Kidney (tissue), 14 donors: ENCODE measurements around the gene KLF13. TPM values are rescaled to one million over a fixed set of nuclear protein-coding genes. Genes with fewer than 3 reads are reported as not detected.

Source experiments
- DNase-seq, 5 donors: peaks; one replicate each; pipeline ENCODE4 v3.0.0-alpha.2; 2013 to 2020
- FAIRE-seq: peaks from 2 replicates; lab custom pipeline; 2012; peaks lifted over from hg19 to GRCh38; lab: Jason Lieb, UNC
- H3K27ac ChIP-seq, 2 donors: one replicate each; pipeline ENCODE4 v1.7.0; 2013; ENCODE audit warnings: low read depth in 2 of 2, low read length in 2 of 2, inconsistent platforms in 1 of 2
- H3K27me3 ChIP-seq: one replicate; pipeline ENCODE4 v1.7.1; 2013; ENCODE audit warnings: low read length, inconsistent platforms; ENCODE audit not compliant: control insufficient read depth, insufficient read depth
- H3K36me3 ChIP-seq, 3 donors: one replicate each; pipeline versions ENCODE4 v1.7.0 to v1.7.1; 2013; ENCODE audit warnings: low read length in 3 of 3, control low read depth in 1 of 3, inconsistent platforms in 1 of 3; ENCODE audit not compliant: insufficient read depth in 3 of 3, control insufficient read depth in 2 of 3
- H3K4me1 ChIP-seq, 3 donors: one replicate each; pipeline versions ENCODE4 v1.7.0 to v1.7.1; 2013; ENCODE audit warnings: low read length in 3 of 3, inconsistent platforms in 1 of 3, low read depth in 1 of 3; ENCODE audit not compliant: control insufficient read depth in 2 of 3, insufficient read depth in 2 of 3
- H3K4me3 ChIP-seq, 3 donors: one replicate each; pipeline versions ENCODE4 v1.7.0 to v1.8.1; 2013; ENCODE audit warnings: low read length in 3 of 3, control low read depth in 1 of 3, inconsistent platforms in 1 of 3
- H3K9ac ChIP-seq, 3 donors: one replicate each; pipeline versions ENCODE4 v1.7.0 to v1.7.1; 2013; ENCODE audit warnings: low read length in 3 of 3, control low read depth in 1 of 3, inconsistent platforms in 1 of 3
- H3K9me3 ChIP-seq, 3 donors: one replicate each; pipeline versions ENCODE4 v1.7.0 to v1.7.1; 2013; ENCODE audit warnings: low read length in 3 of 3, control low read depth in 1 of 3, inconsistent platforms in 1 of 3; ENCODE audit not compliant: control insufficient read depth in 2 of 3, insufficient read depth in 1 of 3
- intact Hi-C: fragments of 100-400 bp; cut with DNase I; formaldehyde crosslinking; loops from one replicate; pipeline ENCODE4 v1.11.1; 2022
- polyA plus RNA-seq: library from polyadenylated mRNA; stranded (reverse); fragments of 350-450 nt; fragmentation: Illumina TruSeq; extraction: RNeasy Lipid Tissue Mini Kit (QIAGEN cat#74804); gene quantifications from one replicate; pipeline ENCODE4 v1.2.3, GENCODE V29; 2014; ENCODE audit warnings: low read depth, low replicate concordance; ENCODE audit not compliant: insufficient read depth
- total RNA-seq: library from RNA; stranded (reverse); fragmentation: NEBNext Ultra II Directional; extraction: Animal tissue kit (Norgen Biotek cat#: 25700); gene quantifications from one replicate; pipeline ENCODE4 v1.2.1, GENCODE V29; 2021
- TF ChIP-seq, protein P1 (sequence below): IDR thresholded peaks from 3 replicates; pipeline ENCODE4 v1.5.1; 2012; ENCODE audit warnings: mild to moderate bottlenecking, moderate library complexity, borderline replicate concordance; ENCODE audit not compliant: insufficient read depth; ENCODE audit errors: extremely low read depth
- donor health status: control.
- donor health status: control.
- donor health status: control.
- donor health status: control.
- donor health status: control.
- donor health status: DM: yes; HTN: yes; CAD: no.
- donor health status: Normal renal cell carcinoma (clear cell type).

Gene KLF13
- total and polyA plus RNA-seq, 2 donors from 2014 or later = 55.5 to 123 TPM

DNA sequence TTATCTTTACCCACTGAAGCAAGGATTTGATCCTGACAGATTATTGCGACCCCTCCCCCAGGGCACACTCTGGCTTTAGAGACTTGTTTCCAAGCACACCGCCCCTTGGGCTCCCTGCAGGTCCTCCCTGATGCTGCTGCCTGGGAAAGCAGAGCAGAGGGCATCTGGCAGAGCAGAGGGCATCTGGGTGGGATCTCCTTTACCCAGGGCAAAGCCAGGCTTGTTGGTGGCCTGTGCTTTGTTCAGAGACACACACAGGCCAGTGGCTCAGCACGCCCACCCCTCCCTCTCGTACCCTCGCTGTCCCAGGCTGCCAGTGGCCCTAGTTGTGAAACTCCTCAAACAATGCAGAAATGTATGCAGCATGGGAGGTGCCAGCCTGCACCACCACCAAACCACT, 4.8 kb downstream of the KLF13 start:
- Histone ChIP-seq H3K27ac (no peak overlapping the region), H3K4me3 (no peak overlapping the region)
- intact Hi-C loops = no loop called here

GRCh38 chr15:31332020-31332680, 5.5 kb downstream of the KLF13 start:
- Histone ChIP-seq H3K36me3 (no peaks in the 10 kb centered on the region), H3K4me1 (peaks cover 4 to 67% (median 57%) of the 10 kb centered on the region in 3 donors), H3K27ac (peak overlapping the region; percentile 7 to 8), H3K9me3 (no peaks in the 10 kb centered on the region), H3K9ac (peak overlapping the region in 1 of 3 donors; percentile 8), H3K4me3 (no peak overlapping the region), H3K27me3 (no peaks in the 10 kb centered on the region)
- TF ChIP-seq, protein P1, sequence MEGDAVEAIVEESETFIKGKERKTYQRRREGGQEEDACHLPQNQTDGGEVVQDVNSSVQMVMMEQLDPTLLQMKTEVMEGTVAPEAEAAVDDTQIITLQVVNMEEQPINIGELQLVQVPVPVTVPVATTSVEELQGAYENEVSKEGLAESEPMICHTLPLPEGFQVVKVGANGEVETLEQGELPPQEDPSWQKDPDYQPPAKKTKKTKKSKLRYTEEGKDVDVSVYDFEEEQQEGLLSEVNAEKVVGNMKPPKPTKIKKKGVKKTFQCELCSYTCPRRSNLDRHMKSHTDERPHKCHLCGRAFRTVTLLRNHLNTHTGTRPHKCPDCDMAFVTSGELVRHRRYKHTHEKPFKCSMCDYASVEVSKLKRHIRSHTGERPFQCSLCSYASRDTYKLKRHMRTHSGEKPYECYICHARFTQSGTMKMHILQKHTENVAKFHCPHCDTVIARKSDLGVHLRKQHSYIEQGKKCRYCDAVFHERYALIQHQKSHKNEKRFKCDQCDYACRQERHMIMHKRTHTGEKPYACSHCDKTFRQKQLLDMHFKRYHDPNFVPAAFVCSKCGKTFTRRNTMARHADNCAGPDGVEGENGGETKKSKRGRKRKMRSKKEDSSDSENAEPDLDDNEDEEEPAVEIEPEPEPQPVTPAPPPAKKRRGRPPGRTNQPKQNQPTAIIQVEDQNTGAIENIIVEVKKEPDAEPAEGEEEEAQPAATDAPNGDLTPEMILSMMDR = no peak
- intact Hi-C loops = no loop called here
- DNase-seq (peak in 3 of 5 donors; percentile 40 to 61 (median 43)), FAIRE-seq (no peak)

More for the DNA sequence above, 4.8 kb downstream of the KLF13 start:
- H3K27me3 ChIP-seq = no peaks in the 10 kb centered on the region
- FAIRE-seq (no peak), DNase-seq (peak in 1 of 5 donors; percentile 45)
- H3K9ac ChIP-seq = no peak overlapping the region
- H3K36me3 ChIP-seq = no peaks in the 10 kb centered on the region
- TF ChIP-seq, protein P1 = no peak
- peaks cover 4 to 59% (median 49%) of the 10 kb centered on the region in 3 donors for H3K4me1 ChIP-seq
- H3K9me3 ChIP-seq = no peaks in the 10 kb centered on the region

DNA sequence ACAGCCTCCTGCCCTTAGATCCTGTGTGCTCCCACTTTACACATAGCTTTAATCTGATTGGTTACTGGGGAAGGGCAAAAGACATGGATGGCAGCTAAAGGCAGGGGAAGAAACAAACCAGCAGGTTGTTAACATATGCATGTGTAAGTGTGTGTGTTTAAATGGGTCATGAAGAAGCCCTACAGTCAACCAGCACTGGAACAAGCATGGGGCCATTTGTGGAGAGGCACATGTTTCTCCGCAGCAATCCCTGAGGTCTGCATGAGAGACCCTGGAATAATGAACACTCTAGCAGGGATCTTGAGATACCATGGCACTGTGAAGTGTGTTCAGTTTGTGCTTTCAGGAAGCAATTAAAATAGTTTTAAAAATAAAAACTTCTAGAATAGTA, 6.0 kb downstream of the KLF13 start:
- Histone ChIP-seq H3K36me3 (no peaks in the 10 kb centered on the region), H3K9ac (no peak overlapping the region), H3K4me1 (peaks cover 6 to 72% (median 62%) of the 10 kb centered on the region in 3 donors), H3K27ac (peak overlapping the region in 1 of 2 donors; percentile 8), H3K9me3 (no peaks in the 10 kb centered on the region), H3K27me3 (no peaks in the 10 kb centered on the region), H3K4me3 (no peak overlapping the region)
- DNase-seq (no peak), FAIRE-seq (no peak)
- intact Hi-C loops = no loop called here
- TF ChIP-seq, protein P1 = no peak
